AG09319 (cell line): Measurements from ENCODE around the gene SNX18.

Experiments used
- DNase-seq: peaks from one replicate; pipeline ENCODE4 v3.0.0-alpha.2; 2010; ENCODE audit warnings: low read depth; ENCODE audit errors: extremely low read depth
- TF ChIP-seq, protein P1 (sequence below): IDR thresholded peaks from 2 replicates; pipeline ENCODE4 v1.5.1; 2011; ENCODE audit warnings: low read depth, mild to moderate bottlenecking, inconsistent platforms, low read length, moderate library complexity

SNX18 gene

DNA sequence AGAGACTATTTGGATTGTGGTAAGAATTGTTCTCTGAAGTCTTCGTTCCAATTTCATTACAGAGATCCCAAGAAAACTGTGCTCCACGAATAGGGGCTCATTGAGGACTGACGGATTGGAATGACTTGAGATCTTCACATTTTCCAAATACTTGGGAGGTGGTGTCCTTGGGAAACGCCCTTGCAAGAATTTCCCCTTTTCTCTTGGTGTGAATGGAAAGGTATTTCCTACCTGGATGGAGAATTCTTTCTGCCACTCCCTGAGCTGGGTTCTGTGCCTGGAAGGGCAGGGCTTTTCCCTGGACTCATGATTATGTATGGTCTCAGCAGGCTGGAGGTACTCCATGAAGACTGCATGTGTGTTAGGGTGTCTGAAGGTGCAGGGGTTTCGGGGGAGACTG lies 53.9 kb downstream of the SNX18 start:
- TF ChIP-seq, protein P1, sequence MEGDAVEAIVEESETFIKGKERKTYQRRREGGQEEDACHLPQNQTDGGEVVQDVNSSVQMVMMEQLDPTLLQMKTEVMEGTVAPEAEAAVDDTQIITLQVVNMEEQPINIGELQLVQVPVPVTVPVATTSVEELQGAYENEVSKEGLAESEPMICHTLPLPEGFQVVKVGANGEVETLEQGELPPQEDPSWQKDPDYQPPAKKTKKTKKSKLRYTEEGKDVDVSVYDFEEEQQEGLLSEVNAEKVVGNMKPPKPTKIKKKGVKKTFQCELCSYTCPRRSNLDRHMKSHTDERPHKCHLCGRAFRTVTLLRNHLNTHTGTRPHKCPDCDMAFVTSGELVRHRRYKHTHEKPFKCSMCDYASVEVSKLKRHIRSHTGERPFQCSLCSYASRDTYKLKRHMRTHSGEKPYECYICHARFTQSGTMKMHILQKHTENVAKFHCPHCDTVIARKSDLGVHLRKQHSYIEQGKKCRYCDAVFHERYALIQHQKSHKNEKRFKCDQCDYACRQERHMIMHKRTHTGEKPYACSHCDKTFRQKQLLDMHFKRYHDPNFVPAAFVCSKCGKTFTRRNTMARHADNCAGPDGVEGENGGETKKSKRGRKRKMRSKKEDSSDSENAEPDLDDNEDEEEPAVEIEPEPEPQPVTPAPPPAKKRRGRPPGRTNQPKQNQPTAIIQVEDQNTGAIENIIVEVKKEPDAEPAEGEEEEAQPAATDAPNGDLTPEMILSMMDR: no peak

DNA sequence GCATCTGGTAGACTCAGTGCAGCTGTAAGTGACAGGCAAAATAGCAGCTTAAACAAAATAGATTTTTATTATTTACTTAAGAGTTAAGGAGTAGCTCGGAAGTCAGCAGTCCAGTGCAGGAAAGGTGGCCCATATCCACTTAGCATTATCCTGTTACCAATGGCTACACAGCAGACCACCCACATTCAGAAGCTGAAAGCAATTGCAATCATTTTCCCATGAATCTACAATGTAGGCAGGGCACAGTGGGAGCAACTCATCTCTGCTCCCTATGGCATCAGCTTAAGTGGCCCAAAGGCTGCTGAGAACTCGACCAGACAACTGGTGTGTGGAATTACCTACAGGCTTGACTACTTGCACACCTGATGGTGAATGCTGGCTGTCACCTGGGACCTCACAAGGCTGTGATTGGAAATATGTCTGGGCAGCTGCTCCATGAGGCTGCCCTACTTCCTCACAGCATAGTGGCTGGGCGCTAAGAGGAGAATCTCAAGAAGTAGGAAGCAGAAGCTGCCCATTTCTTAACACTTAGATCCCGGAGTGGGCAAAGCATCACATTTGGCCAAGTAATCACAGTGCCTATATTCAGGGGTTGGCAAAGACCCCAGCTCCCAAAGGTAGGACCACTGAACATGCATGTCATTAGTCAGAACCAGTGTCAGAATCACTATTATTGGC lies 56.4 kb downstream of the SNX18 start:
- TF ChIP-seq, protein P1: no peak
- no peak for DNase-seq

More for the DNA sequence above, 53.9 kb downstream of the SNX18 start:
- DNase-seq: no peak

DNA sequence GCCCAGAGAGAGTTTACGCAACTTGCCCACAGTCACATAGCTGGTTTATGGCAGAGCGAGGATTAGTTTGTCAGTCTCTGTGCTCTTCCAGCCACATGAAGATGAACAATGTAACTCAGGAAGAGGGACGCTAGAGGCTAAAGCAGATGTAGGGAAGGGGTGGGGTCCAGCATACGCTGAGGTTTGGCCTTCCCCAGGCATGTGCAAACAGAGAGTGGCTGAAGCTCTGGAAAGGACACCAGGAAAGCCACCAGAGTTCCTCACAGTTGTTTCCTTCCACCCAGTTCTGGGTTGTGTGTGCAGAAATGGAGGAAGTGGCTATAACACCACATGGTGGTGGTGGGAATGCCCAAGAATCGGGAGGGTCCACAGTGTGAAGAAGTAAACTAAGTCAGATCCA lies 60.0 kb downstream of the SNX18 start:
- no peak for DNase-seq
- TF ChIP-seq, protein P1: no peak

DNA sequence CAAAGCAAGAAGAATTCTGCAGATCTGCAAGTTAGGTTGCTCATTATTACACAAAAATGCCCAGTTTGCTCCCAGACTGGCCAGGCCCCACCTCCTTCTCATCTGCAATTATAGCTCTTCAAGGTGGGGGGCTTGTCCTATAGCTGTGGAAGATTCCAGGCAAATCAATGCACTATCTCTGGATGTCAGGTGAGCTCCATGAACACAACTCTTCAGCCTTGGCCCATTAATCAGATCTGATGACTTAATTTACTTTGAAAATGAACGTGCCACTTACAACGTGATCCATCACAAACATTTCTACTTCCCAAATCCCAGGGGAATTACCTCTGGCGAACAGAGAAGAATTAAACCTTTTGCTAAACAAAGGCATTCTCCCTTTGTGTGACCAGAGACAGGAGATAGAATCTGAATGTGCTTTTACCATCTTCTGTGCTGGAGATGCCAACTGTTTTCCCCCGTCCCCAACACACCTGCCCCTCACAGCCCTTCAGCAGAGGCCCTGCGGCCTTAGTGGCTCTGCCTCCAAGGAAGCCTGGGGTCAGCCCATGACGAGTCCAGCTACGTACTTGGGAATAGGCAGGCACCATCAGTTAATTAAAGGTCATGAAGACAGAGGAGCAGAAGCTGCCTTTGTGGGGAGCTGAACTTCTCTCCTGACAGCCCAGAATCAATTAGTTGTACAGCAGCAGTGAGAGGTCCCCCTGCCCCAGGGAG lies 60.5 kb downstream of the SNX18 start:
- TF ChIP-seq, protein P1: no peak
- DNase-seq: no peak

DNA sequence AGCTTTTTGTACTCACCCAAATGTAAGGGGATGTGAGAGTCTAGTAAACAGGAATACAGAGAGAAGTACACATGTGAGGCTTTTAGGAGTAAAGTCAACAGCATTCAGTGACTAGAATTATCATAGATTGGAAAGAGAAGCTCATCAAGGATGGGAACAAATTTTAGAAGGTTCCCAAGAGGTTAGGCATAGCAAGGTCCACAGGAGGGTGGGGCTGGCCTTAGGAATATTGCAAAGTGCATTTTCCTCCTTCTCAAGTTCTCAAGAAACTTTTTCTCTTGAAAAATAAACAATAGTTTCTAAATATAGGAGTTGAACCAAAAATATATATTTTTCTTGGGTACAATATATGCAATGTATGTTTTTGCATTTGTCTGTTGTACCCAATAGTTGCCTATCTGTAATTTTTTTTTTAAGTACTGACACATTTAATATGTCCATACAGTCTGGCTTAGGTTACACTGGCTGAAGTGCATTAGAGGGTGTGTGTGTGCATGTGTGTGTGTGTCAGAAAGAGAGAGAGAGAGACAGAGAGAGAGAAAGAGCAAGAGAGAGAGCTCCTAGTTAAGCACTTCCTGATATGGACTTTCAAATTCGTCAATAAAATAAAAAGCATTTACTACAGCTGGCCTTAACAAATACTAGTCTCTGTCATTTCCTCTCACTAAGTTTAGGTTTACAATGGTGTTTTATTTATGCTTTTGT lies 62.2 kb downstream of the SNX18 start:
- no peak for DNase-seq
- TF ChIP-seq, protein P1: no peak

DNA sequence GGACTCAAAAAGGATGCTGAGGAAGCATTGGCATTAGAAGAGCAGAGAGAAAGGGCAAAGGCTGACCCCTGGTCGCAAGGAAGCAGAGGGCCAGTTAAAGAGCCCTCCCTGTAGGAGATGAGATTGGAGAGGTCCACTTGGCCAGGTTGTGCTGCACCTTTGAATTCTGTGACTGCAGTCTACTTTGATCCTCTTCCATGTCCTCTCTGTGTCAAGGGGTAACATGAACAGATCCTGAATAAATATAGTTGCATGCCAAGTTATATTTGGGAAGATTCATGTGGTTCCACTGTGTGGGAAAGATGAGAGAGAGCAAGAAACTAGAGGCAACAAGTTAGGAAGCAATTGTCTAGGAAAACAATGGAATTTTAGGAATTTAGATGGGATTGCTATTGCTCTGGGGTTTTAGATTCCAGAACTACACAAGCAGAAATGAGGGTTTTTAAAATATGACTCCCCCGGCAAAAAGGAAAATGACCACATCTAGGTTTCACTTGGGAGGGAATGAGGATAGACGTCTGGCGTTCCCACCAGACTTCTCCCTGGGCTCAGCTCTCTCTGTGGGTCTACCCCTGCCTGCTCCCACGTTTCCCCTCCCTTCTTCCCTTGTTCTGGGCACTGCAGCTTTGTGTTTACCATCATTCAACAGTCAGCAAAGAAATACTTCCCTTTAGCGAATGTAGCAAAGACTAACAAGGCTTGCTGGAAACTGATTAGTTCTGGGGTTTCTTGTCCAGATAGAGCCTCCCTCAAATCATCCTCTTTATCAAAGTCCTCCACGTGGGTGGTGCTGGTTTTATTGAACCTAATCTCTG lies 63.6 kb downstream of the SNX18 start:
- TF ChIP-seq, protein P1: no peak
- no peak for DNase-seq
